Measurements from ENCODE around the gene CCDC9B.

CCDC9B gene

DNA sequence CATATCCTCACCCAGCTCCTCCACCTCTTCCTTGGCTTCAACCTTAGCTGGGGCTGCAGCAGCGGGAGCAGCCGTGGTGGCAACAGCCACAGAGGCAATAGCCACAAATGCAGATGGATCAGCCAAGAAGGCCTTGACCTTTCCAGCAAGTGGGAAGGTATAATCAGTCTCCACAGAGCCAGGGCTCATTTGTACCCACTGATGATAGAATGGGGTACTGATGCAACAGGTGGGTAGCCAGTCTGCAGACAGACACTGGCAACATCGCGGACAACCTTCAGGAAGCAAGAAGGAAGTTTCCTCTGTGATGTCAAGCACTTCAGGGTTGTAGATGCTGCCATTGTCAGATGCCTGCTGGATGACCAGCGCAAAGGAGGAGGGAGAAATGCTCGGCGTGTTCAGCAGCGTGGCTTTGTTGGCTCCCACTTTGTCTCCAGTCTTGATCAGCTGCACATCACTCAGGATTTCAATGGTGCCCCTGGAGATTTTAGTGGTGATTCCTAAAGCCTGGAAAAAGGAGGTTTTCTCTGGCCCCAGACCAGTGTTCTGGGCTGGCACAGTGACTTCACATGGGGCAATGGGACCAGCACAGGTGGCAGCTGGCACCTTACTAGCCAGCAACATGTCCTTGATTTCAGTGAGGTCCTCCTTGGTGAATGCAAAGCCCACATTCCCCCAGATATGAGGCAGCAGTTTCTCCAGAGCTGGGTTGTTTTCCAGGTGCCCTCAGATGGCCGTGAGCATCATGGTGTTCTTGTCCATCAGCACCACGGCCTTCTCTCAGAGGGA is 28.2 kb downstream of the CCDC9B start:
- TF ChIP-seq, protein P1, sequence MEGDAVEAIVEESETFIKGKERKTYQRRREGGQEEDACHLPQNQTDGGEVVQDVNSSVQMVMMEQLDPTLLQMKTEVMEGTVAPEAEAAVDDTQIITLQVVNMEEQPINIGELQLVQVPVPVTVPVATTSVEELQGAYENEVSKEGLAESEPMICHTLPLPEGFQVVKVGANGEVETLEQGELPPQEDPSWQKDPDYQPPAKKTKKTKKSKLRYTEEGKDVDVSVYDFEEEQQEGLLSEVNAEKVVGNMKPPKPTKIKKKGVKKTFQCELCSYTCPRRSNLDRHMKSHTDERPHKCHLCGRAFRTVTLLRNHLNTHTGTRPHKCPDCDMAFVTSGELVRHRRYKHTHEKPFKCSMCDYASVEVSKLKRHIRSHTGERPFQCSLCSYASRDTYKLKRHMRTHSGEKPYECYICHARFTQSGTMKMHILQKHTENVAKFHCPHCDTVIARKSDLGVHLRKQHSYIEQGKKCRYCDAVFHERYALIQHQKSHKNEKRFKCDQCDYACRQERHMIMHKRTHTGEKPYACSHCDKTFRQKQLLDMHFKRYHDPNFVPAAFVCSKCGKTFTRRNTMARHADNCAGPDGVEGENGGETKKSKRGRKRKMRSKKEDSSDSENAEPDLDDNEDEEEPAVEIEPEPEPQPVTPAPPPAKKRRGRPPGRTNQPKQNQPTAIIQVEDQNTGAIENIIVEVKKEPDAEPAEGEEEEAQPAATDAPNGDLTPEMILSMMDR (IDR thresholded peaks at IDR 0.05): no peak

DNA sequence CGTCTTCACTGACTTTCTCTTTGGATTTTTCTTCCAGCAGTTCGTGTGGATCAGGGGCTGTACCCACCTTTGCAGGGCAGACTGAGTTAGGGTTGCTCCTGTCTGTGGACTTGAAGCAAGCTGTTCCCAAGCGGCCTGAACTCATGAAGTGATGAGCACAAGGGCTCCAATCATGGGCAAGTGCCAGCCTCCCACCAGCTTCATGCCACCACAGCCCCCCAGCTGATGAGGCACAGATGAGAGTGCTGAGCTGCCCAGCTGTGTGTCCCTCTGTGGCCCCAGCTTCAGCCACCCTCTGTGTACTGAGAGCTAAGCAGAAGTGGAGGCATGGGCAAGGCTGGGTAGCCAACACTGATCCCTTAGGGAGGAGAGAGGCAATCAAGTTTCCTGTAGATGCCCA is 29.7 kb downstream of the CCDC9B start:
- TF ChIP-seq, protein P1 (IDR thresholded peaks at IDR 0.05): no peak

DNA sequence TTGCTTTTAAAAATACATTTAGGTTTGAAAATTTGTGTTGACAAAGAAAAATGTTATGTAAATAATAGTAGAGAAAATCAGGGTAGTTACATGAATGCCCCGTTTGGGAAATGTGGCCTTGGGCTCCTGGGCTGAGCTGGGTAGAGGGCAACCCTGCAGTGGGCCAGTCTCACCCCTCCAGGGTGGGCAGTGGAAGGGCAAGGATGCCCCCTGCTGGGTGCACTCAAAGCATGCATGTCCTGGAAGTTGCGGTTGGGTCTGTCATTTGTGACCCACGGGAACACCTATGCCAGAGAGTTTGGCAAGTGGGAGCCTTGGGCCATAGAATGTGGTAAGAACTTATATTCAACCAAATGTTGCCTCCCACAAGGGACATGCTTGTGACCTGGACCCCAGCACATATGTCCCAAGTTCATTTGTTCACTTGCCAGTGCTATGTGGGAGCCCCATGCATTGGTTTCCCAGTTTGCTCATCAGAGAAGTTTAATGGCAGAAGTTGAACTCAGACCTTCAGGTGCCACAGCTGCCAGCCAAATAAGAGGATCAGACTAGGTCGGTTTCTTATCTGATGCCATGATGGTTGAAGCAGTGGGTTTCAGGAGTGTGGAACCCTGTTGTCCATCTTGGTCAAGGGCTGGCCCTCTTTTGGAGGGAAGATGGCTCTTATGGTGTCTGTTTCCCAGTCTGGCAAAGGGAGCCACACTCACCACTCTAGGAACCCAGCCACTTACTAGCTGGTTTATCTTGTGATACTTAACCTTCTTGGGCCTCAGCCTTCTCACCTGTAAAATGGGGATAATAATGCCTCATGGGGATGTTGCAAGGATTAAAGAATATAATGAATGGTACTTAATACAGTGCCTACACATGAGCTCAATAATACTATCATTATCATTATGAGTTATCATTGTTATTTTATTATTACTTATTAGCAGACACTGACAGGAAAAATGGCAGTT is 30.5 kb downstream of the CCDC9B start:
- TF ChIP-seq, protein P1 (IDR thresholded peaks at IDR 0.05): peak; percentile 74

DNA sequence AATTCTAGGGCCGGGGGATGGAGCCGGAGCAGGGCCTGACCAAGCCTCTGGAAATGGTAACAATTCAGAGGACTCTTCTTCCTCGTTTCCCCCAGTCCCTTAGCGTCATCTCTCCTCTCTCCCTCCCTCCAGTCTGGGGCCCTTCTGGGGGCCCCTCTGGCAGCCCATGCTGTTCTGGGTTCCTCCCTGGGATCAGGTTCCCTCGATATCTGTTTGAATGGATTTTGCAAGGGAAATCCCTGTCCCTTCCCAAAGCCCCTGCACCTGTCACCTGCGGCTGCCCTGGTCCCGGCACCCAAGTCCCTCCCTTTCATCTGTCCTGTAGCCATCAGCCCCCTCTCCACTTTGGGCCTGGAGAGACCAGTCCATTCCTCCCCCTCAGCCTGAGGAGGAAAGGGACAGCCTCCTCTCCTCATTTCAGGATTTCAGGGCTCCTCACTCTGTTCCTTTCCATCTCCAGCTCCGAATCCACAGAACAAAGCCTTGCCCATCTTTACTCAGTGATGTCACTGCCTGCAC is 31.3 kb downstream of the CCDC9B start:
- TF ChIP-seq, protein P1 (IDR thresholded peaks at IDR 0.05): no peak

- TF ChIP-seq, protein P1 (IDR thresholded peaks at IDR 0.05): no peak
These were observed 33.1 kb downstream of the CCDC9B start, which contains the start of gene PLCB2 for GRCh38 chr15:40307421-40308211. TSS of gene PLCB2 (minus strand) at chr15:40307935. CDS start at chr15:40307672, 263 bp downstream.

- TF ChIP-seq, protein P1 (IDR thresholded peaks at IDR 0.05): no peak
These were observed 33.8 kb downstream of the CCDC9B start for GRCh38 chr15:40306908-40307307.

DNA sequence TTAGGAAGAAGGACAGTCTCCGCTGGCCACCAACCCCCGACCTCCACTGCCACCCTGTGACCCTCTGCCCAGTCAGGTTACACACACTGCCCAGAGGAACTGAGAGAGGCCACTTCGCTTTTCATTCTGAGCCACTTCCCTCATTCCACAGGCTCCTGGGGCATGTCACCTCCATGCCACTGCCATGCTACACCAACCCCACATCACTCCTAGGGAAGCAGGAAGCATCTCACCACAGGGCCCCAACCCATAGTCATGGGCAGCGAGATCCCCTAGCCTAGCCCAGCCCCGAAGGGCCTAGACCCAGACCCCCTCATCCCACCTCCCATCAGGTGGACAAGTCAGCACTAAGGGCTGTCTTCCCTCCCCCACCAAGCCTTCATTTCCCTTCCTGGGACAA is 34.4 kb downstream of the CCDC9B start:
- TF ChIP-seq, protein P1 (IDR thresholded peaks at IDR 0.05): no peak

Data from LNCAP (cell line).